Thyroid gland (tissue), 4 donors: ENCODE results near the gene CERK.
"Not testable (repeated sequence)": the region's sequence is repeated elsewhere in the genome, so short reads cannot be mapped to it uniquely, and the experiment has no call there.

Source experiments
- POLR2A ChIP-seq, 2 donors: fragments of 450-650 bp; IDR thresholded peaks; one replicate each; pipeline ENCODE4 v1.6.1; 2017; ENCODE audit warnings: antibody characterized with exemption in 2 of 2, mild to moderate bottlenecking in 2 of 2, moderate library complexity in 1 of 2
- TF ChIP-seq, protein P1 (sequence below), 6 experiments: fragments of 200-600 bp in 3 of 6; fragments of 450-650 bp in 3 of 6; sonication (generic) in 3 of 6; IDR thresholded peaks; one replicate each; pipeline ENCODE4 v1.5.1; 2016 to 2019; ENCODE audit warnings: antibody characterized with exemption in 6 of 6, mild to moderate bottlenecking in 2 of 6, inconsistent platforms in 1 of 6, moderate library complexity in 1 of 6

DNA sequence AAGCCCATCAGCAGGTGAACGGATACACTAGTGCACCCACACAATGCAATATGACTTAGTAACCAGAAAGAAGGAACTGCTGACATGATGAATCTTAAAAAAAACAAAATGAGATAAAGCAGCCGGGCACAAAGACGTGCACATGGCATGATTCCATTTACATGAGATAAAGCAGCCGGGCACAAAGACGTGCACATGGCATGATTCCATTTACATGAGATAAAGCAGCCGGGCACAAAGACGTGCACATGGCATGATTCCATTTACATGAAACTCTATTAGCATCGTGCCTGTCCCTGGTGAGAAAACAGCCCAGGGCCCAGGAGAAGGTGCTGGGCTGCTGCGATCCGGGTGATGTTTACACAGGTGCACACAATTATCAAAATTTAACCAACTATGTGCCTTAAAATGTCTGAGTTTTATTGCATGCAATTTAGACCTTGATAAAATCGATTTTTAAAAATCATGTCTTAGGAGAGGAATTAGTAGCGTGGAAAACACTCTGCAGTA is 3.8 kb downstream of the CERK start:
- TF ChIP-seq POLR2A (IDR thresholded peaks at IDR 0.05), result not testable (repeated sequence)
- TF ChIP-seq, protein P1, sequence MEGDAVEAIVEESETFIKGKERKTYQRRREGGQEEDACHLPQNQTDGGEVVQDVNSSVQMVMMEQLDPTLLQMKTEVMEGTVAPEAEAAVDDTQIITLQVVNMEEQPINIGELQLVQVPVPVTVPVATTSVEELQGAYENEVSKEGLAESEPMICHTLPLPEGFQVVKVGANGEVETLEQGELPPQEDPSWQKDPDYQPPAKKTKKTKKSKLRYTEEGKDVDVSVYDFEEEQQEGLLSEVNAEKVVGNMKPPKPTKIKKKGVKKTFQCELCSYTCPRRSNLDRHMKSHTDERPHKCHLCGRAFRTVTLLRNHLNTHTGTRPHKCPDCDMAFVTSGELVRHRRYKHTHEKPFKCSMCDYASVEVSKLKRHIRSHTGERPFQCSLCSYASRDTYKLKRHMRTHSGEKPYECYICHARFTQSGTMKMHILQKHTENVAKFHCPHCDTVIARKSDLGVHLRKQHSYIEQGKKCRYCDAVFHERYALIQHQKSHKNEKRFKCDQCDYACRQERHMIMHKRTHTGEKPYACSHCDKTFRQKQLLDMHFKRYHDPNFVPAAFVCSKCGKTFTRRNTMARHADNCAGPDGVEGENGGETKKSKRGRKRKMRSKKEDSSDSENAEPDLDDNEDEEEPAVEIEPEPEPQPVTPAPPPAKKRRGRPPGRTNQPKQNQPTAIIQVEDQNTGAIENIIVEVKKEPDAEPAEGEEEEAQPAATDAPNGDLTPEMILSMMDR (IDR thresholded peaks at IDR 0.05), result not testable (repeated sequence)
